ENCODE results near the gene DPM2. TPM values are rescaled to one million over a fixed set of nuclear protein-coding genes. Genes with fewer than 3 reads are reported as not detected.

DPM2 gene
- total and polyA plus RNA-seq, 2 experiments from 2014 or later: 27.0 to 66.5 TPM

- Histone ChIP-seq H3K79me2 (ENCODE audit: insufficient read depth) (peaks cover 56% of the 10 kb centered on the region), H4K20me1 (ENCODE audit: insufficient read depth) (no peaks in the 10 kb centered on the region), H3K9ac (peak overlapping the region; percentile 89), H3K27me3 (replicated peaks; ENCODE audit: insufficient read depth) (no peaks in the 10 kb centered on the region), H3F3A (ENCODE audit: insufficient read depth) (peaks cover 13% of the 10 kb centered on the region), H3K36me3 (ENCODE audit: low read depth) (no peaks in the 10 kb centered on the region), H3K9me3 (ENCODE audit: low read depth) (no peaks in the 10 kb centered on the region), H3K4me3 (peak overlapping the region; percentile 80), H2AFZ (peak overlapping the region; percentile 15; the same call in 1 of the 2 replicates), H3K4me2 (ENCODE audit: unreplicated experiment) (peak overlapping the region; percentile 84), H3K4me1 (ENCODE audit: insufficient read depth) (peaks cover 40% of the 10 kb centered on the region), H3K27ac (peak overlapping the region; percentile 75), H3K9me2 (ENCODE audit: insufficient read depth) (no peaks in the 10 kb centered on the region)
- TF ChIP-seq EZH2 (IDR thresholded peaks at IDR 0.05; ENCODE audit: insufficient read depth, poor library complexity, severe bottlenecking): no peak
- TF ChIP-seq EZH2phosphoT487 (IDR thresholded peaks at IDR 0.05; ENCODE audit: insufficient read depth, low read depth): no peak
- in situ Hi-C loops (cut with MboI): no loop called here
- WGBS, 2 experiments (ENCODE audit: low coverage in 1 of 2, low lambda C conversion rate in 2 of 2, missing lambda C conversion rate in 2 of 2): 1% methylated on average over 22 to 23 of the region's 24 CpGs
- peak; percentile 88 for DNase-seq
These were observed 41.8 kb upstream of the DPM2 start for GRCh38 chr9:127979333-127980059.

- H3K4me3 ChIP-seq: peak overlapping the region; percentile 80
- no peak overlapping the region for H2AFZ ChIP-seq
- no peak for DNase-seq
- peak overlapping the region; percentile 75 for H3K27ac ChIP-seq
- WGBS, 2 experiments (ENCODE audit: low coverage in 1 of 2, low lambda C conversion rate in 2 of 2, missing lambda C conversion rate in 2 of 2): 9 to 13% methylated on average over 5 of the region's 5 CpGs
- peaks cover 13% of the 10 kb centered on the region for H3F3A ChIP-seq (ENCODE audit: insufficient read depth)
- peaks cover 43% of the 10 kb centered on the region for H3K4me1 ChIP-seq (ENCODE audit: insufficient read depth)
- no peaks in the 10 kb centered on the region for H3K36me3 ChIP-seq (ENCODE audit: low read depth)
- H3K9me2 ChIP-seq (ENCODE audit: insufficient read depth): no peaks in the 10 kb centered on the region
- in situ Hi-C loops (cut with MboI): no loop called here
- H3K9me3 ChIP-seq (ENCODE audit: low read depth): no peaks in the 10 kb centered on the region
- peaks cover 61% of the 10 kb centered on the region for H3K79me2 ChIP-seq (ENCODE audit: insufficient read depth)
- no peaks in the 10 kb centered on the region for H3K27me3 ChIP-seq (replicated peaks; ENCODE audit: insufficient read depth)
- H4K20me1 ChIP-seq (ENCODE audit: insufficient read depth): no peaks in the 10 kb centered on the region
- no peak for TF ChIP-seq EZH2phosphoT487 (IDR thresholded peaks at IDR 0.05; ENCODE audit: insufficient read depth, low read depth)
- TF ChIP-seq EZH2 (IDR thresholded peaks at IDR 0.05; ENCODE audit: insufficient read depth, poor library complexity, severe bottlenecking): no peak
- peak overlapping the region; percentile 89 for H3K9ac ChIP-seq
- H3K4me2 ChIP-seq (ENCODE audit: unreplicated experiment): peak overlapping the region; percentile 84
These were observed 41.3 kb upstream of the DPM2 start for GRCh38 chr9:127979015-127979332.

- Histone ChIP-seq H3K9me3 (ENCODE audit: low read depth) (no peaks in the 10 kb centered on the region), H3K79me2 (ENCODE audit: insufficient read depth) (peaks cover 71% of the 10 kb centered on the region), H3K36me3 (ENCODE audit: low read depth) (no peaks in the 10 kb centered on the region), H2AFZ (no peak overlapping the region), H3K9ac (peak overlapping the region; percentile 89), H3K27ac (peak overlapping the region; percentile 75), H3K4me1 (ENCODE audit: insufficient read depth) (peaks cover 43% of the 10 kb centered on the region), H3K4me2 (ENCODE audit: unreplicated experiment) (peak overlapping the region; percentile 84), H3K4me3 (peak overlapping the region; percentile 80), H3K27me3 (replicated peaks; ENCODE audit: insufficient read depth) (no peaks in the 10 kb centered on the region), H4K20me1 (ENCODE audit: insufficient read depth) (no peaks in the 10 kb centered on the region), H3F3A (ENCODE audit: insufficient read depth) (peaks cover 13% of the 10 kb centered on the region), H3K9me2 (ENCODE audit: insufficient read depth) (no peaks in the 10 kb centered on the region)
- WGBS, 2 experiments (ENCODE audit: low coverage in 1 of 2, low lambda C conversion rate in 2 of 2, missing lambda C conversion rate in 2 of 2): 17 to 18% methylated on average over 12 of the region's 12 CpGs
- in situ Hi-C loops (cut with MboI): no loop called here
- DNase-seq: peak; percentile 94
- no peak for TF ChIP-seq EZH2phosphoT487 (IDR thresholded peaks at IDR 0.05; ENCODE audit: insufficient read depth, low read depth)
- no peak for TF ChIP-seq EZH2 (IDR thresholded peaks at IDR 0.05; ENCODE audit: insufficient read depth, poor library complexity, severe bottlenecking)
These were observed 40.4 kb upstream of the DPM2 start for GRCh38 chr9:127977884-127978647.

GRCh38 chr9:127977009-127977883, 39.6 kb upstream of the DPM2 start:
- no peak for DNase-seq
- Histone ChIP-seq H3K9ac (peak overlapping the region; percentile 89), H3K4me1 (ENCODE audit: insufficient read depth) (peaks cover 47% of the 10 kb centered on the region), H3K4me2 (ENCODE audit: unreplicated experiment) (peak overlapping the region; percentile 84), H3F3A (ENCODE audit: insufficient read depth) (peaks cover 13% of the 10 kb centered on the region), H3K36me3 (ENCODE audit: low read depth) (no peaks in the 10 kb centered on the region), H2AFZ (no peak overlapping the region), H3K4me3 (peak overlapping the region; percentile 80), H3K27me3 (replicated peaks; ENCODE audit: insufficient read depth) (no peaks in the 10 kb centered on the region), H3K9me3 (ENCODE audit: low read depth) (no peaks in the 10 kb centered on the region), H3K9me2 (ENCODE audit: insufficient read depth) (no peaks in the 10 kb centered on the region), H3K79me2 (ENCODE audit: insufficient read depth) (peaks cover 79% of the 10 kb centered on the region), H3K27ac (peak overlapping the region; percentile 75), H4K20me1 (ENCODE audit: insufficient read depth) (no peaks in the 10 kb centered on the region)
- in situ Hi-C loops (cut with MboI): no loop called here
- TF ChIP-seq EZH2 (IDR thresholded peaks at IDR 0.05; ENCODE audit: insufficient read depth, poor library complexity, severe bottlenecking): no peak
- no peak for TF ChIP-seq EZH2phosphoT487 (IDR thresholded peaks at IDR 0.05; ENCODE audit: insufficient read depth, low read depth)
- WGBS, 2 experiments (ENCODE audit: low coverage in 1 of 2, low lambda C conversion rate in 2 of 2, missing lambda C conversion rate in 2 of 2): 73 to 87% methylated on average over 7 of the region's 7 CpGs
